Measurements from ENCODE around the gene CYLC1.

The CYLC1 gene

GRCh38 chrX:83906921-83907320, 46.0 kb downstream of the CYLC1 start:
- Histone ChIP-seq H3K27me3 (ENCODE audit: insufficient read depth, poor library complexity, severe bottlenecking) (no peaks in the 10 kb centered on the region), H3K4me3 (replicated peaks; ENCODE audit: insufficient read depth, low read length) (no peak overlapping the region), H3K27ac (replicated peaks) (no peak overlapping the region)
- no peak for DNase-seq (ENCODE audit: low read depth in 1 of 2, low spot score in 1 of 2)
- TF ChIP-seq SPI1 (IDR thresholded peaks at IDR 0.05; ENCODE audit: borderline replicate concordance, low read depth) (no peak), POLR2AphosphoS5 (IDR thresholded peaks at IDR 0.05; ENCODE audit: low read depth) (no peak), GABPA (IDR thresholded peaks at IDR 0.05; ENCODE audit: low read depth) (no peak)
- TF ChIP-seq, protein P1, sequence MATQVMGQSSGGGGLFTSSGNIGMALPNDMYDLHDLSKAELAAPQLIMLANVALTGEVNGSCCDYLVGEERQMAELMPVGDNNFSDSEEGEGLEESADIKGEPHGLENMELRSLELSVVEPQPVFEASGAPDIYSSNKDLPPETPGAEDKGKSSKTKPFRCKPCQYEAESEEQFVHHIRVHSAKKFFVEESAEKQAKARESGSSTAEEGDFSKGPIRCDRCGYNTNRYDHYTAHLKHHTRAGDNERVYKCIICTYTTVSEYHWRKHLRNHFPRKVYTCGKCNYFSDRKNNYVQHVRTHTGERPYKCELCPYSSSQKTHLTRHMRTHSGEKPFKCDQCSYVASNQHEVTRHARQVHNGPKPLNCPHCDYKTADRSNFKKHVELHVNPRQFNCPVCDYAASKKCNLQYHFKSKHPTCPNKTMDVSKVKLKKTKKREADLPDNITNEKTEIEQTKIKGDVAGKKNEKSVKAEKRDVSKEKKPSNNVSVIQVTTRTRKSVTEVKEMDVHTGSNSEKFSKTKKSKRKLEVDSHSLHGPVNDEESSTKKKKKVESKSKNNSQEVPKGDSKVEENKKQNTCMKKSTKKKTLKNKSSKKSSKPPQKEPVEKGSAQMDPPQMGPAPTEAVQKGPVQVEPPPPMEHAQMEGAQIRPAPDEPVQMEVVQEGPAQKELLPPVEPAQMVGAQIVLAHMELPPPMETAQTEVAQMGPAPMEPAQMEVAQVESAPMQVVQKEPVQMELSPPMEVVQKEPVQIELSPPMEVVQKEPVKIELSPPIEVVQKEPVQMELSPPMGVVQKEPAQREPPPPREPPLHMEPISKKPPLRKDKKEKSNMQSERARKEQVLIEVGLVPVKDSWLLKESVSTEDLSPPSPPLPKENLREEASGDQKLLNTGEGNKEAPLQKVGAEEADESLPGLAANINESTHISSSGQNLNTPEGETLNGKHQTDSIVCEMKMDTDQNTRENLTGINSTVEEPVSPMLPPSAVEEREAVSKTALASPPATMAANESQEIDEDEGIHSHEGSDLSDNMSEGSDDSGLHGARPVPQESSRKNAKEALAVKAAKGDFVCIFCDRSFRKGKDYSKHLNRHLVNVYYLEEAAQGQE (IDR thresholded peaks at IDR 0.05; ENCODE audit: insufficient replicate concordance, low read depth) = no peak
- TF ChIP-seq, protein P2, sequence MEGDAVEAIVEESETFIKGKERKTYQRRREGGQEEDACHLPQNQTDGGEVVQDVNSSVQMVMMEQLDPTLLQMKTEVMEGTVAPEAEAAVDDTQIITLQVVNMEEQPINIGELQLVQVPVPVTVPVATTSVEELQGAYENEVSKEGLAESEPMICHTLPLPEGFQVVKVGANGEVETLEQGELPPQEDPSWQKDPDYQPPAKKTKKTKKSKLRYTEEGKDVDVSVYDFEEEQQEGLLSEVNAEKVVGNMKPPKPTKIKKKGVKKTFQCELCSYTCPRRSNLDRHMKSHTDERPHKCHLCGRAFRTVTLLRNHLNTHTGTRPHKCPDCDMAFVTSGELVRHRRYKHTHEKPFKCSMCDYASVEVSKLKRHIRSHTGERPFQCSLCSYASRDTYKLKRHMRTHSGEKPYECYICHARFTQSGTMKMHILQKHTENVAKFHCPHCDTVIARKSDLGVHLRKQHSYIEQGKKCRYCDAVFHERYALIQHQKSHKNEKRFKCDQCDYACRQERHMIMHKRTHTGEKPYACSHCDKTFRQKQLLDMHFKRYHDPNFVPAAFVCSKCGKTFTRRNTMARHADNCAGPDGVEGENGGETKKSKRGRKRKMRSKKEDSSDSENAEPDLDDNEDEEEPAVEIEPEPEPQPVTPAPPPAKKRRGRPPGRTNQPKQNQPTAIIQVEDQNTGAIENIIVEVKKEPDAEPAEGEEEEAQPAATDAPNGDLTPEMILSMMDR (IDR thresholded peaks at IDR 0.05; ENCODE audit: insufficient read depth, low read length) = no peak

DNA sequence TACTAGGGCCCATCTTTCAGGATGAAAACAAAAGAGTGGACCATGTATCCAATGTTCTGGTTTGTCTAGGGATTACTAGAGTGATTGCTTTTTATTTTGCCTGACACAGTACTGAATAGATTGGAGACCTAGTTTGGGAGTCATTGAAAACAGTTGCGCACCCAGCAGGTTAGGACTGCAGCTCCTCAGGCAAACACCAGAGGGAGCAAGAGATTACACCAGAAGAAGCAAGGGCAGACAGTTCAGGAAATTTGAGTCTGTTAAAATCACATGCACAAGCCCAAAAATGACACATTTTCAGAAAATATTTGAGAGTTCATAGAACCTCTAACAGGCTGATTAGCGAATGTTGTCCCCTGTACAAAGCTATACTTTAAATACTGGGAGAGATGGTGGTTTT, 55.6 kb downstream of the CYLC1 start:
- TF ChIP-seq POLR2AphosphoS5 (IDR thresholded peaks at IDR 0.05; ENCODE audit: low read depth) (no peak), GABPA (IDR thresholded peaks at IDR 0.05; ENCODE audit: low read depth) (no peak)
- TF ChIP-seq, protein P1 (IDR thresholded peaks at IDR 0.05; ENCODE audit: insufficient replicate concordance, low read depth) = no peak
- TF ChIP-seq, protein P2 (IDR thresholded peaks at IDR 0.05; ENCODE audit: insufficient read depth, low read length) = peak; percentile 14
- H3K27ac ChIP-seq (replicated peaks) = no peak overlapping the region
- H3K4me3 ChIP-seq (replicated peaks; ENCODE audit: insufficient read depth, low read length) = no peak overlapping the region
- DNase-seq (ENCODE audit: low read depth in 1 of 2, low spot score in 1 of 2) = peak in 1 of 2 experiments; percentile 3
- H3K27me3 ChIP-seq (ENCODE audit: insufficient read depth, poor library complexity, severe bottlenecking) = no peaks in the 10 kb centered on the region

GRCh38 chrX:83934220-83934619, 73.3 kb downstream of the CYLC1 start:
- no peaks in the 10 kb centered on the region for H3K27me3 ChIP-seq (ENCODE audit: insufficient read depth, poor library complexity, severe bottlenecking)
- TF ChIP-seq, protein P1 (IDR thresholded peaks at IDR 0.05; ENCODE audit: insufficient replicate concordance, low read depth) = no peak
- no peak for TF ChIP-seq POLR2AphosphoS5 (IDR thresholded peaks at IDR 0.05; ENCODE audit: low read depth)
- no peak for DNase-seq (ENCODE audit: low read depth in 1 of 2, low spot score in 1 of 2)
- H3K27ac ChIP-seq (replicated peaks) = no peak overlapping the region
- H3K4me3 ChIP-seq (replicated peaks; ENCODE audit: insufficient read depth, low read length) = no peak overlapping the region

All from HL-60 (cell line).